Vagina (tissue), 2 donors: ENCODE data around the gene PJA2.

Experiments
- POLR2A ChIP-seq, 2 donors: fragments of 450-650 bp; IDR thresholded peaks; one replicate each; pipeline ENCODE4 v1.6.1; 2017; ENCODE audit warnings: antibody characterized with exemption in 2 of 2, mild to moderate bottlenecking in 2 of 2, moderate library complexity in 2 of 2
- POLR2AphosphoS5 ChIP-seq, 2 donors: sonication (generic); formaldehyde crosslinking; IDR thresholded peaks; one replicate each; pipeline ENCODE4 v1.9.0; 2017; ENCODE audit warnings: antibody characterized with exemption in 2 of 2, mild to moderate bottlenecking in 2 of 2, low read depth in 1 of 2; ENCODE audit not compliant: insufficient read depth in 1 of 2
- TF ChIP-seq, protein P1 (sequence below), 3 experiments: fragments of 450-650 bp in 2 of 3; fragments of 200-600 bp in 1 of 3; sonication (generic) in 1 of 3; IDR thresholded peaks; one replicate each; pipeline ENCODE4 v1.5.1; 2017 to 2019; ENCODE audit warnings: antibody characterized with exemption in 3 of 3, mild to moderate bottlenecking in 2 of 3, moderate library complexity in 2 of 3

DNA sequence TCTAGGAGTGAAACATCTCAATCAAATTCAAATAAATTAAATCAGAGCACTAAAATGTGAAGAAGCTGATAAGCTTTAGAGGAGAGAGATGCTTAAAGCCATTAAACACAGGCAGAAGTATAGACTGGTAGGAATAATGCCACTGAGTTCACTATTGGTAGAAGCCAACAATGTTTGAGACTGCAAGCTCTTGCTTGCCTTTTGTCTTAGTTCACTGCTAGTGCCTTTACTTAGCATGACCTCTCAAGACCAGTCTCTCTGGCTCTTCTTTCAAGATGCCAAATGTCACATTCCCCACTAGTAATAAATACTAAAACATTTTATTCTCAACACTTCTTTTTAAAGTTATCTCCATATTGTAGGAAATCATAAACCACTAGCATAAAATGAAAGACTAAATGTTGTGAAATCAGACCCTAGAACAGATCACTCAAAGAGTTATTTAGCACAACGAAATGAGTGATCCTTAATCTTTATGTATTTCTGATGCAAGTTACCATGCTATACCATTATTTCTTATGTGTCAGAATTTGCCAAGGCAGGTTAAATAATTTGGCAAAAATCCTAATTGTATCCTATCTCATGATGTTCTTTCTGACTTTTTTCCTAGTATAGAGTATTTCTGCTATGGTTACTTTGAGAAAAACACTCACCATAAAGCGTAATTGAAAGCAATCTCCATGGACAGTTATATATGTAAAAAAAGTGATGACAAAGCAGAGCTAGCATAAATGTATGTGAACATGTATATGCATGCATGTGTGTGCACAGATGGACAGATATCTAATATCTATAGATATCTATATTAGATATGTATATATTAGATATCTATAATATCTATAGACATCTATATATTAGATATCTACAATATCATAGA lies 57.5 kb downstream of the PJA2 start:
- TF ChIP-seq, protein P1, sequence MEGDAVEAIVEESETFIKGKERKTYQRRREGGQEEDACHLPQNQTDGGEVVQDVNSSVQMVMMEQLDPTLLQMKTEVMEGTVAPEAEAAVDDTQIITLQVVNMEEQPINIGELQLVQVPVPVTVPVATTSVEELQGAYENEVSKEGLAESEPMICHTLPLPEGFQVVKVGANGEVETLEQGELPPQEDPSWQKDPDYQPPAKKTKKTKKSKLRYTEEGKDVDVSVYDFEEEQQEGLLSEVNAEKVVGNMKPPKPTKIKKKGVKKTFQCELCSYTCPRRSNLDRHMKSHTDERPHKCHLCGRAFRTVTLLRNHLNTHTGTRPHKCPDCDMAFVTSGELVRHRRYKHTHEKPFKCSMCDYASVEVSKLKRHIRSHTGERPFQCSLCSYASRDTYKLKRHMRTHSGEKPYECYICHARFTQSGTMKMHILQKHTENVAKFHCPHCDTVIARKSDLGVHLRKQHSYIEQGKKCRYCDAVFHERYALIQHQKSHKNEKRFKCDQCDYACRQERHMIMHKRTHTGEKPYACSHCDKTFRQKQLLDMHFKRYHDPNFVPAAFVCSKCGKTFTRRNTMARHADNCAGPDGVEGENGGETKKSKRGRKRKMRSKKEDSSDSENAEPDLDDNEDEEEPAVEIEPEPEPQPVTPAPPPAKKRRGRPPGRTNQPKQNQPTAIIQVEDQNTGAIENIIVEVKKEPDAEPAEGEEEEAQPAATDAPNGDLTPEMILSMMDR (IDR thresholded peaks at IDR 0.05) = no peak
- TF ChIP-seq POLR2A (IDR thresholded peaks at IDR 0.05) (no peak), POLR2AphosphoS5 (IDR thresholded peaks at IDR 0.05; ENCODE audit: insufficient read depth in 1 of 2, low read depth in 1 of 2) (no peak)
